GM12875 (cell line): ENCODE data around the gene CSNK1G1.
A peak's percentile ranks its signal among the peaks of the same experiment; 100 is the strongest.
"Not testable (repeated sequence)": the region's sequence is repeated elsewhere in the genome, so short reads cannot be mapped to it uniquely, and the experiment has no call there.

Experiments used
- H3K4me3 ChIP-seq: one replicate; pipeline ENCODE4 v1.5.1; 2011; ENCODE audit warnings: low read depth, low read length, control low read depth
- CTCF ChIP-seq: IDR thresholded peaks from 2 replicates; pipeline ENCODE4 v1.5.1; 2011; ENCODE audit warnings: low read depth, mild to moderate bottlenecking, control low read depth, inconsistent platforms, low read length, moderate library complexity, borderline replicate concordance; ENCODE audit not compliant: insufficient read depth

The CSNK1G1 gene

GRCh38 chr15:64337761-64338160 is 18.2 kb downstream of the CSNK1G1 start:
- H3K4me3 ChIP-seq = no peak overlapping the region
- no peak for TF ChIP-seq CTCF

GRCh38 chr15:64333986-64334929 is 21.7 kb downstream of the CSNK1G1 start:
- 0 out of 2 replicates have a peak, but pooled peaks have one; percentile 2 for TF ChIP-seq CTCF
- H3K4me3 ChIP-seq = no peak overlapping the region

- no peak for TF ChIP-seq CTCF
- H3K4me3 ChIP-seq = no peak overlapping the region
Measured at GRCh38 chr15:64333516-64333915, 22.5 kb downstream of the CSNK1G1 start.

GRCh38 chr15:64331668-64332067 is 24.3 kb downstream of the CSNK1G1 start:
- H3K4me3 ChIP-seq = not testable (repeated sequence)

DNA sequence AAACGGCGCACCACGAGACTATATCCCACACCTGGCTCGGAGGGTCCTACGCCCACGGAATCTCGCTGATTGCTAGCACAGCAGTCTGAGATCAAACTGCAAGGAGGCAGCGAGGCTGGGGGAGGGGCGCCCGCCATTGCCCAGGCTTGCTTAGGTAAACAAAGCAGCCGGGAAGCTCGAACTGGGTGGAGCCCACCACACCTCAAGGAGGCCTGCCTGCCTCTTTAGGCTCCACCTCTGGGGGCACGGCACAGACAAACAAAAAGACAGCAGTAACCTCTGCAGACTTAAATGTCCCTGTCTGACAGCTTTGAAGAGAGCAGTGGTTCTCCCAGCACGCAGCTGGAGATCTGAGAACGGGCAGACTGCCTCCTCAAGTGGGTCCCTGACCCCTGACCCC is 29.0 kb downstream of the CSNK1G1 start:
- H3K4me3 ChIP-seq = not testable (repeated sequence)

- not testable (repeated sequence) for H3K4me3 ChIP-seq
Measured at GRCh38 chr15:64326458-64326857, 29.5 kb downstream of the CSNK1G1 start.

DNA sequence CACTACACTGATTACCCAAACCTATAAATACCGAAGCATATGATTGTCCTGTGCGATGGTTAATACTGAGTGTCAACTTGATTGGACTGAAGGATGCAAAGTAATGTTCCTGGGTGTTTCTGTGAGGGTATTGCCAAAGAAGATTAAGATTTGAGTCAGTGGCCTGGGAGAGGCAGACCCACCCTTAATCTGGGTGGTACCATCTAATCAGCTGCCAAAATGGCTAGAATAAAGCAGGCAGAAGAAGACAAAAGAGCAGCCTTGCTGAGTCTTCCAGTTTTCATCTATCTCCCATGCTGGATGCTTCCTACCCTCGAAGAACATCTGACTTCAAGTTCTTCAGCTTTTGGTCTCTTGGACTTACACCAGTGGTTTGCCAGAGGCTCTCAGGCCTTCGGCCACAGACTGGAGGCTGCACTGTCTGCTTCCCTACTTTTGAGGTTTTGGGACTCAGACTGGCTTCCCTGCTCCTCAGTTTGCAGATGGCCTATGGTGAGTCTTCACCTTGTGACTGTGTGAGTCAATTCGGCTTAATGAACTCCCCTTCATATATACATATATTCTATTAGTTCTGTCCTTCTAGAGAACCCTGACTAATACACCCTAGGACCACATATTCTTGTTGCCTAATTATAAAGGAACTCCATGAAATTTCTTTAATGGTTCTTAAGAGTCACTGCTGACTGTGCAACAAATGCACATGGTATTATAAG is 31.7 kb downstream of the CSNK1G1 start:
- no peak overlapping the region for H3K4me3 ChIP-seq
- TF ChIP-seq CTCF = no peak

GRCh38 chr15:64315216-64315615 is 40.8 kb downstream of the CSNK1G1 start:
- no peak for TF ChIP-seq CTCF
- no peak overlapping the region for H3K4me3 ChIP-seq

- no peak for TF ChIP-seq CTCF
- H3K4me3 ChIP-seq = no peak overlapping the region
Measured at GRCh38 chr15:64314456-64314855, 41.5 kb downstream of the CSNK1G1 start.
